Colonic mucosa (tissue), 4 donors: ENCODE results near the gene DOC2A. TPM values are rescaled to one million over a fixed set of nuclear protein-coding genes. Genes with fewer than 3 reads are reported as not detected.
"Not testable (repeated sequence)": the region's sequence is repeated elsewhere in the genome, so short reads cannot be mapped to it uniquely, and the experiment has no call there.

Experiments
- DNase-seq: peaks from one replicate; pipeline ENCODE4 v3.0.0-alpha.2; 2020
- H3K27ac ChIP-seq: fragments of 200-600 bp; one replicate; pipeline ENCODE4 v1.8.0; 2021
- H3K27me3 ChIP-seq: fragments of 200-600 bp; one replicate; pipeline ENCODE4 v1.8.0; 2021
- H3K36me3 ChIP-seq: fragments of 200-600 bp; one replicate; pipeline ENCODE4 v1.8.0; 2021
- H3K4me1 ChIP-seq: fragments of 200-600 bp; one replicate; pipeline ENCODE4 v1.8.0; 2021; ENCODE audit warnings: mild to moderate bottlenecking
- H3K4me3 ChIP-seq: fragments of 200-600 bp; one replicate; pipeline ENCODE4 v1.8.0; 2021
- H3K9ac ChIP-seq, 2 donors: one replicate each; pipeline ENCODE4 v1.7.0; 2013; ENCODE audit warnings: control low read depth in 2 of 2, low read depth in 2 of 2, low read length in 2 of 2
- H3K9me3 ChIP-seq: fragments of 200-600 bp; one replicate; pipeline ENCODE4 v1.8.0; 2021
- intact Hi-C: fragments of 100-400 bp; cut with DNase I; formaldehyde crosslinking; loops from one replicate; pipeline ENCODE4 v1.14.1; 2022
- total RNA-seq, 2 donors: library from RNA; stranded (reverse); fragmentation: NEBNext Ultra II Directional in 1 of 2; extraction: Animal tissue kit (Norgen Biotek cat#: 25700) in 1 of 2; gene quantifications; one replicate each; pipeline ENCODE4 v1.2.1, GENCODE V29; 2021
- TF ChIP-seq, protein P1 (sequence below): fragments of 200-600 bp; IDR thresholded peaks from one replicate; pipeline ENCODE4 v1.8.0; 2022; ENCODE audit warnings: antibody characterized with exemption, mild to moderate bottlenecking
- donor health status: healthy.
- donor health status: DM: no; HTN: no; CAD: no.
- donor health status: DM: no; HTN: no; CAD: no.

DOC2A gene
- total RNA-seq, 2 donors from 2014 or later, result 4.8 to 12.9 TPM

GRCh38 chr16:30041841-30042240, 31.0 kb upstream of the DOC2A start:
- H3K27me3 ChIP-seq, result no peaks in the 10 kb centered on the region
- no peak overlapping the region for H3K4me3 ChIP-seq
- no peaks in the 10 kb centered on the region for H3K9me3 ChIP-seq
- intact Hi-C loops, result no loop called here
- no peak overlapping the region for H3K27ac ChIP-seq
- no peak for DNase-seq
- H3K4me1 ChIP-seq, result no peaks in the 10 kb centered on the region
- H3K9ac ChIP-seq, result no peak overlapping the region
- H3K36me3 ChIP-seq, result no peaks in the 10 kb centered on the region
- TF ChIP-seq, protein P1, sequence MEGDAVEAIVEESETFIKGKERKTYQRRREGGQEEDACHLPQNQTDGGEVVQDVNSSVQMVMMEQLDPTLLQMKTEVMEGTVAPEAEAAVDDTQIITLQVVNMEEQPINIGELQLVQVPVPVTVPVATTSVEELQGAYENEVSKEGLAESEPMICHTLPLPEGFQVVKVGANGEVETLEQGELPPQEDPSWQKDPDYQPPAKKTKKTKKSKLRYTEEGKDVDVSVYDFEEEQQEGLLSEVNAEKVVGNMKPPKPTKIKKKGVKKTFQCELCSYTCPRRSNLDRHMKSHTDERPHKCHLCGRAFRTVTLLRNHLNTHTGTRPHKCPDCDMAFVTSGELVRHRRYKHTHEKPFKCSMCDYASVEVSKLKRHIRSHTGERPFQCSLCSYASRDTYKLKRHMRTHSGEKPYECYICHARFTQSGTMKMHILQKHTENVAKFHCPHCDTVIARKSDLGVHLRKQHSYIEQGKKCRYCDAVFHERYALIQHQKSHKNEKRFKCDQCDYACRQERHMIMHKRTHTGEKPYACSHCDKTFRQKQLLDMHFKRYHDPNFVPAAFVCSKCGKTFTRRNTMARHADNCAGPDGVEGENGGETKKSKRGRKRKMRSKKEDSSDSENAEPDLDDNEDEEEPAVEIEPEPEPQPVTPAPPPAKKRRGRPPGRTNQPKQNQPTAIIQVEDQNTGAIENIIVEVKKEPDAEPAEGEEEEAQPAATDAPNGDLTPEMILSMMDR, result no peak

DNA sequence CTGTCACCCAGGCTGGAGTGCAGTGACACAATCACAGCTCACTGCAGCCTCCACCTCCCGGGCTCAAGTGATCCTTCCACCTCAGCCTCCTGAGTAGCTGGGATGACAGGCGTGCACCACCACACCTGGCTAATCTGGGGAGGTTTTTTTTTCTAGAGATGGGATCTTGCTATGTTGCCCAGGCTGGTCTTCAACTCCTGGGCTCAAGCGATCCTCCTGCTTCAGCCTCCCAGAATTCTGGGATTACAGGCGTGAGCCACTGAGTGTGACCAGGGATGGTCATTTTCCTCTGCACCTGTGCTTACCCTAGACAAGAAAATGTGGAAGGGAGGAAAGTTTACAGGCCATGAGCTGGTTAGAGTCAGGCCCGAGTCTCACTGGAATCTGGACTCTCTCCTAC, 29.9 kb upstream of the DOC2A start:
- H3K27ac ChIP-seq, H3K9ac ChIP-seq, H3K9me3 ChIP-seq, H3K27me3 ChIP-seq, H3K4me1 ChIP-seq, DNase-seq, intact Hi-C loops, H3K36me3 ChIP-seq, H3K4me3 ChIP-seq: not testable (repeated sequence)

DNA sequence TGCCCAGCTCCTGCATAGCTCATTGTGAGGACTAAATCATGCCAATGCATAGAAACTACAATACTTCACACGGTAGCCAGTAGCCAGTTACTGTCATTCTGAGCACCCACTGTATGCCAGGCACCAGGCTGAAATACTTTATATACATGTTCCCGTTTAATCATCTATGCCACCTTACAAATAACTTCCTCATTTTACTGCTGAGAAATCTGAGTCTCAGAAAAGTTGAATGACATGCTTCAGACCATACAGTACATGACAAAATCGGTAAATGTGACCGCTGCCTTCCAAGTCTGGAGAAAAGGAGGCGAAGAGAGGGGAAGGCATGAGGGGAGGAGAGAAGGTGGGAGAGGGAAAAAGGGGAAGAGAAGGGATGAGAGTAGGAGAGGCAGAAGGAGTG, 29.4 kb upstream of the DOC2A start:
- Histone ChIP-seq H3K4me1 (no peaks in the 10 kb centered on the region), H3K9ac (no peak overlapping the region), H3K27me3 (no peaks in the 10 kb centered on the region), H3K9me3 (no peaks in the 10 kb centered on the region), H3K27ac (no peak overlapping the region), H3K36me3 (no peaks in the 10 kb centered on the region), H3K4me3 (no peak overlapping the region)
- no peak for DNase-seq
- TF ChIP-seq, protein P1, result no peak
- intact Hi-C loops, result no loop called here

DNA sequence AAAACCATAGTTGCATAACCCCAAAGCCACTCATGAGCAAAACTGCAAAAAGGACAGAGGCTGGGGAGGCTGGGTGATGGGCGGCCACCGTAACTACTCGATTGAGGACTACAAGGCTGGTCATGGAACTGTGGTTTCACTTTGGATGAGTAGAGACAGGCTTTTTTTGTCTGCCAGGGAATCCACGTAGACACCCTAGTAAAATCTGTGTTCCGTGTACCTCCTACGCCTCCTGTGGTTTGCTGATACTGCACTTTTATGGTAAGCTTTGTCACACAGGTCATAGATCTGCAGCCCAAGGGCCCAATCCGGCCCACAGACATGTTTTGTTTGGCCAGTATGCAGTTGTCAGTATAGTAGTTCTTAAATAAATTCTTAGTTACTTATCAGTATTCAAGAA, 22.4 kb upstream of the DOC2A start:
- no peak overlapping the region for H3K27ac ChIP-seq
- TF ChIP-seq, protein P1, result no peak
- peaks cover 26% of the 10 kb centered on the region for H3K27me3 ChIP-seq
- intact Hi-C loops, result no loop called here
- no peak overlapping the region for H3K4me3 ChIP-seq
- DNase-seq, result no peak
- H3K9me3 ChIP-seq, result no peaks in the 10 kb centered on the region
- no peak overlapping the region for H3K9ac ChIP-seq
- H3K4me1 ChIP-seq, result no peaks in the 10 kb centered on the region
- no peaks in the 10 kb centered on the region for H3K36me3 ChIP-seq

DNA sequence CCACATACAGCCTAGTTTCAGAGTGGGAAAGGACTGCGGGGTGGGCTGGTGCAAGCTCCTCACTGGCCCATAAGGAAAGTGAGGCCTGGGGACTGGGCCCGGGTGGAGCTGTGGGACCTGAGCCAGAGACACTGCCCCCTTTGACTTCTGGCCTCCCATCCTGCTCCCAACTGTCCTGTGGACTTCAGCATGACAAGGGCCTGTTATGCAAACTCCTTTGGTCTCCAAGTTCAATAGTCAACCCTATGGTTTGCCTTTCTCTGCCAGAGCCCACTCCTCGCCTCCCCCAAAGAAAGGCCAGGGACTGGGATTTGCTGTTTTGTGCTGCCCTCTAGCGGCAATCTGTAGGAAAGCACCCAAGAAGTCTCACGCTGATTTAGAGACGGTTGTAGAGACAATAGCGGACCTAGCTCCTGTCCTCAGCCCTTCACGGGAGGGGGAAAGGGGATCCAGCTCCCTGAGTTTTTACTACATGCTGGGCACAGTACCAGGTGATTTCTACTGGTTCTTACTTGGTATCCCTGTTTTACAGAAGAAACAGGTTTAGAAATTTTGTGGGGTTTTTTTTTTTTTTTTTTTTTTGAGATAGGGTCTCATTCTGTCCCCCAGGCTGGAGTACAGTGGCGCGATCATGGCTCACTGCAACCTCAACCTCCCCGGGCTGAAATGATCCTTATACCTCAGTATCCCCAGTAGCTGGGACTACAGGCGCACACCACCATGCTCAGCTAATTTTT, 21.4 kb upstream of the DOC2A start:
- H3K4me3 ChIP-seq, result no peak overlapping the region
- peak; percentile 61 for DNase-seq
- no peaks in the 10 kb centered on the region for H3K36me3 ChIP-seq
- no peaks in the 10 kb centered on the region for H3K4me1 ChIP-seq
- H3K9me3 ChIP-seq, result no peaks in the 10 kb centered on the region
- intact Hi-C loops, result no loop called here
- no peak overlapping the region for H3K27ac ChIP-seq
- H3K27me3 ChIP-seq, result peaks cover 26% of the 10 kb centered on the region
- TF ChIP-seq, protein P1, result peak; percentile 65
- no peak overlapping the region for H3K9ac ChIP-seq

DNA sequence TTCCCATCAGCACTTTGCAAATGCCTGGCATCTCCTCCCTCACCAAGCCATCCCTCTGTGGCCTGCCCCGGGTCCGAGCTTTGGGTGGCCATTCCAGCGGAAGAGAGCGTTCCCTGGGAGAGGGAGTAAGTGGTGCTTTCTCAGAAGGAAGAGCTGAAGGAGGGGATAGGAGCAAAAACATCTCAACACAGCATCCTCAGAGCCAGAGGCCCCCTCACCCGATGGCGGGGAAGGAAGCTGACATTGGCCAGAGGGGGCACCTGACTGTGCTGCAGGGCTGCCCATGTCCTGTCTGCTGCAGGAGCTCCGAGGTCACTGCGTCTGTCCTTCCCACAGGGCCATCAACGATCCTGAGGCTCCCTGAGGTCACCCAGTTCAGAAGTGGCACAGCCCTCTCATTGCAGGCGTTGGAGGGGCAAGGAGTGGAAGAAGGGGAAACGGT, 20.7 kb upstream of the DOC2A start:
- intact Hi-C loops, result no loop called here
- H3K9me3 ChIP-seq, result no peaks in the 10 kb centered on the region
- peaks cover 26% of the 10 kb centered on the region for H3K27me3 ChIP-seq
- no peaks in the 10 kb centered on the region for H3K36me3 ChIP-seq
- DNase-seq, result no peak
- no peaks in the 10 kb centered on the region for H3K4me1 ChIP-seq
- no peak overlapping the region for H3K4me3 ChIP-seq
- no peak overlapping the region for H3K27ac ChIP-seq
- H3K9ac ChIP-seq, result no peak overlapping the region
- TF ChIP-seq, protein P1, result no peak
